GM18511 (cell line): ENCODE results near the gene STEAP4.

Experiments used
- ATAC-seq: cut with Tn5 transposase; IDR thresholded peaks from one replicate; pipeline ENCODE4 v1.9.1; 2021; ENCODE audit warnings: mild to moderate bottlenecking, moderate library complexity; ENCODE audit not compliant: unreplicated experiment

STEAP4 gene

GRCh38 chr7:88224601-88225275 is 82.0 kb downstream of the STEAP4 start:
- ATAC-seq, result no peak

- no peak for ATAC-seq
These were observed 83.4 kb downstream of the STEAP4 start for GRCh38 chr7:88223265-88223664.
